RPMI8226 (cell line): Measurements from ENCODE around the gene HRH1.
A peak's percentile ranks its signal among the peaks of the same experiment; 100 is the strongest.
"Not testable (repeated sequence)": the region's sequence is repeated elsewhere in the genome, so short reads cannot be mapped to it uniquely, and the experiment has no call there.

ENCODE experiments used
- DNase-seq: peaks from one replicate; pipeline ENCODE4 v3.0.0-alpha.2; 2015

HRH1 gene

GRCh38 chr3:11211531-11212298 lies 57.4 kb downstream of the HRH1 start:
- no peak for DNase-seq

GRCh38 chr3:11212299-11212608 lies 58.0 kb downstream of the HRH1 start:
- no peak for DNase-seq

GRCh38 chr3:11212784-11213183 lies 58.5 kb downstream of the HRH1 start:
- DNase-seq: no peak

GRCh38 chr3:11213810-11214450 lies 59.6 kb downstream of the HRH1 start:
- no peak for DNase-seq

GRCh38 chr3:11214451-11214978 lies 60.2 kb downstream of the HRH1 start:
- DNase-seq: no peak

GRCh38 chr3:11217370-11217769 lies 63.1 kb downstream of the HRH1 start:
- not testable (repeated sequence) for DNase-seq

- no peak for DNase-seq
Observed at GRCh38 chr3:11220230-11220629, 65.9 kb downstream of the HRH1 start.

GRCh38 chr3:11221818-11222415 lies 67.6 kb downstream of the HRH1 start:
- DNase-seq: no peak

GRCh38 chr3:11224010-11224409 lies 69.7 kb downstream of the HRH1 start:
- DNase-seq: no peak

- DNase-seq: no peak
Observed at GRCh38 chr3:11224870-11225229, 70.6 kb downstream of the HRH1 start.

- DNase-seq: no peak
Observed at GRCh38 chr3:11226042-11226370, 71.7 kb downstream of the HRH1 start.

GRCh38 chr3:11228041-11228440 lies 73.7 kb downstream of the HRH1 start:
- DNase-seq: no peak

GRCh38 chr3:11230125-11230524 lies 75.8 kb downstream of the HRH1 start:
- DNase-seq: no peak

GRCh38 chr3:11230832-11231231 lies 76.5 kb downstream of the HRH1 start:
- DNase-seq: no peak

- no peak for DNase-seq
Observed at GRCh38 chr3:11235385-11235784, 81.1 kb downstream of the HRH1 start.

GRCh38 chr3:11236588-11237461 lies 82.5 kb downstream of the HRH1 start:
- peak; percentile 81 for DNase-seq

- DNase-seq: no peak
Observed at GRCh38 chr3:11238060-11238459, 83.8 kb downstream of the HRH1 start.

- DNase-seq: no peak
Observed at GRCh38 chr3:11238880-11239279, 84.6 kb downstream of the HRH1 start.

GRCh38 chr3:11239796-11240195 lies 85.5 kb downstream of the HRH1 start:
- no peak for DNase-seq

GRCh38 chr3:11240496-11240895 lies 86.2 kb downstream of the HRH1 start:
- DNase-seq: no peak

- DNase-seq: no peak
Observed at GRCh38 chr3:11244121-11244677, 89.9 kb downstream of the HRH1 start.

- DNase-seq: no peak
Observed at GRCh38 chr3:11245276-11245675, 91.0 kb downstream of the HRH1 start.
